ENCODE measurements around the gene SERTAD2. TPM values are rescaled to one million over a fixed set of nuclear protein-coding genes. Genes with fewer than 3 reads are reported as not detected.

The SERTAD2 gene
- total RNA-seq, 2 experiments from 2014 or later = 11.3 to 11.4 TPM

DNA sequence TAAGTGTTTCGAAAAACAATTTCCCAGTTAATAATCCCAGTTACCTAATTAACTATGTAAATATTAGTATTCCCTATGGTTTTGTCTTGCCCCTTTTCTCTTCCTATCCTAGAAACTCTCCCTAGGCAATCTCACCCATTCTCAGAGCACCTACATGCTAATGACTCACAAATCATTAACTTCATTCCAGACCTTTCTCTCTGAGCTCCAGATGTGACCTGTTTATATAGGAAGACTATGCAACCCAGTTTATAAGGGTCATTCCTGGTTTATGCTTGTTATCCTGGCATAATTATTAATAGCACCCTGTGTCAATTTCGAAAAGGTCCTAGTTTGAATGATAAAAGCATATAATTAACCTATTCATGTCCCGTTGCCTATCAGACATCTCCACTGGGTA lies 14.8 kb upstream of the SERTAD2 start:
- H3K4me1 Mint-ChIP-seq (ENCODE audit: low read depth) = peaks cover 31% of the 10 kb centered on the region
- H3K36me3 Mint-ChIP-seq = no peaks in the 10 kb centered on the region
- H3K9me3 Mint-ChIP-seq = no peaks in the 10 kb centered on the region
- POLR2A ChIA-PET = no interaction called here
- no peak overlapping the region for H3K27ac Mint-ChIP-seq
- no peak overlapping the region for H3K4me3 Mint-ChIP-seq
- intact Hi-C loops (cut with micrococcal nuclease) = no loop called here
- CTCF ChIA-PET = interaction anchor here (2.5 kb wide), 1 partner anchor 14 kb away, joined by 10 read pairs; the partner anchor contains the start of gene SERTAD2
- no peak for DNase-seq
- no peaks in the 10 kb centered on the region for H3K27me3 Mint-ChIP-seq

DNA sequence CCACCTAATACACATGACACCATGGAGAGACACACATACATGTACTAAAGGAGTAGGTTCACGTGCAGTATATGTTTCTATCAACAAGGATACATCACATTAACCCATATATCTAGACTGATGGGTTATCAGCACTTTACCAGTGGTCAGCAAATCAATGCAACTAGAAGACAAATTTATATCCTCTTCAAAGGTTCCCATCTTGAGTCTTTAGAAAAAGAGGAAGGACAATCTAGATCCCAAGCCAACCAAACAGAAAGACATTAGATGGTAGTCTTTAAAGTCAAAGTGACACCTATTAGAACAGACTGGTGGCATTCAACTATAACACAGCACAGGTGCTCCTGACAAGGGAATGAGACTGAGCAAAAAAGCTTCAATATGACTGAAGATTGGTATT lies 13.8 kb upstream of the SERTAD2 start:
- ChIA-PET CTCF (interaction anchor here (1.2 to 2.5 kb wide), 2 partner anchors 13 to 83 kb away, joined by 3 to 10 read pairs; partner anchors contain the start of gene SERTAD2), POLR2A (no interaction called here)
- no peak for DNase-seq
- H3K4me1 Mint-ChIP-seq (ENCODE audit: low read depth) = peaks cover 33% of the 10 kb centered on the region
- no peaks in the 10 kb centered on the region for H3K36me3 Mint-ChIP-seq
- no peaks in the 10 kb centered on the region for H3K27me3 Mint-ChIP-seq
- H3K27ac Mint-ChIP-seq = peak overlapping the region; percentile 10
- intact Hi-C loops (cut with micrococcal nuclease) = no loop called here
- no peaks in the 10 kb centered on the region for H3K9me3 Mint-ChIP-seq
- no peak overlapping the region for H3K4me3 Mint-ChIP-seq

DNA sequence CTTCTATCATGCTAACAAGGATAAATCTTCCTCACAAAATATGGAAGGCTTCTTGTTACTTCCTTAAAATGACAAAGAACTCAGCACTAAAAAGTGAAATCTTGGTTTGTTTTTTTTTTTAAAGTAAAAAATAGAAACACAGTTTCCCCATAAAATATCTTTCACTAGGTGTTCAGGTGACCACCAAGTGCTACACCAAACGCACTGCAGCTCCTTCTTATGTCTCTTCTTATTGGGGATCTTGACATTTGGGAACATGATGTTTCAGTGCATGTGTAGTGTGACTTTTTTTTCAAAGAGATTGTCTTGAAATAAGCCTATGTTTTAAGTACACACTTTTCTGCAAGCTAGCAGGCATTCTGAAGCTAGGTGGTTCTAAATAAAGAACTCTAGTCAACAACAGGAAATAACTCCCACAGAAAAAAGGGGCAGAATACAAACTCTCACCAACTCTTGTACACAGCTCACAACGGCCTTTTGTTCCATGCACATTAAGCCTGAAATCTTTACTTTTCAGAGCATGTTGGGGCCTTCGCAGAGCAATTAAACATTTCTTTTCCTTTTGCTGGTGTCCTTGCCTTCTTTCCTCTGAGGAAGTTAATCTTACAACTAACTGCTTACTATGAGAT lies 13.2 kb upstream of the SERTAD2 start:
- H3K9me3 Mint-ChIP-seq = no peaks in the 10 kb centered on the region
- H3K27me3 Mint-ChIP-seq = no peaks in the 10 kb centered on the region
- H3K4me3 Mint-ChIP-seq = no peak overlapping the region
- intact Hi-C loops (cut with micrococcal nuclease) = no loop called here
- peak overlapping the region; percentile 10 for H3K27ac Mint-ChIP-seq
- CTCF ChIA-PET = interaction anchor here (1.2 to 2.5 kb wide), 2 partner anchors 12 to 84 kb away, joined by 3 to 10 read pairs; partner anchors contain the start of gene SERTAD2
- peaks cover 33% of the 10 kb centered on the region for H3K4me1 Mint-ChIP-seq (ENCODE audit: low read depth)
- H3K36me3 Mint-ChIP-seq = no peaks in the 10 kb centered on the region
- no peak for DNase-seq
- POLR2A ChIA-PET = no interaction called here

DNA sequence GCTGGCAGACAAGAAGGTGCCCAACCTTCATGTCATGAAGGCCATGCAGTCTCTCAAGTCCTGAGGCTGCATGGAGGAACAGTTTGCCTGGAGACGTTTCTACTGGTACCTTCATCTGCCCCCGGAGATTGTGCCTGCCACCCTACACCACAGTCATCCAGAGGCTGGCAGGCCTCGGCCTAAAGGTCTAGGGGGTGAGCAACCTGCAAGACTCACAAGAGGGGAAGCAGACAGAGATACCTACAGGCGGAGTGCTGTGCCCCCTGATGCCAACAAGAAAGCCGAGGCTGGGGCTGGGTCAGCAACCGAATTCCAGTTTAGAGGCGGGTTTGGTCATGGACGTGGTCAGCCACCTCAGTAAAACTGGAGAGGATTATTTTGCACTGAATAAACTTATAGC lies 12.0 kb upstream of the SERTAD2 start:
- Mint-ChIP-seq H3K9me3 (no peaks in the 10 kb centered on the region), H3K27me3 (no peaks in the 10 kb centered on the region), H3K4me3 (no peak overlapping the region), H3K4me1 (ENCODE audit: low read depth) (peaks cover 37% of the 10 kb centered on the region), H3K36me3 (no peaks in the 10 kb centered on the region), H3K27ac (no peak overlapping the region)
- ChIA-PET CTCF (no interaction called here), POLR2A (no interaction called here)
- DNase-seq = no peak
- intact Hi-C loops (cut with micrococcal nuclease) = no loop called here

DNA sequence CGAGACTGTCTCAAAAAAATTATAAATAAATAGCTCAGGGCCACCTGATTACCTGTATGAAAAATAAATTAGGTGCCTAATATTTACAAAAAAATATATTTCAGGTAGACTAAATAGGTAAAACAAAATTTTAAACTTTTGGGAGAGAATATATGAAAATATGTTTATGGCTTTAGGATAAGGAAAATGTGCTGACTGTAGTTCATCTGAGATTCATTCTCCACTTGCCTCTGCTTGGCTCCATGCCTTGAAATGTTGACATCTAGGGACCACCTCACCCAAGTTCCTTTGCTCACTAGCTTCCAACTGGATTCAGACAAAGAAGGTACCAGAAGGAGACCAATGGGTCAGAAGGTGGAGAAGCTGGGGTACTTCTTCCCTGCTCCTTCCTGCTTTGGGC lies 9.7 kb upstream of the SERTAD2 start:
- Mint-ChIP-seq H3K4me3 (no peak overlapping the region), H3K27ac (no peak overlapping the region), H3K4me1 (ENCODE audit: low read depth) (peaks cover 44% of the 10 kb centered on the region), H3K27me3 (no peaks in the 10 kb centered on the region), H3K9me3 (no peaks in the 10 kb centered on the region), H3K36me3 (no peaks in the 10 kb centered on the region)
- ChIA-PET CTCF (interaction anchor here (0.7 to 1.8 kb wide), 5 partner anchors 9 to 204 kb away, joined by 3 to 7 read pairs (median 4); partner anchors contain the start of gene SERTAD2), POLR2A (interaction anchor here (0.6 to 3.4 kb wide), 3 partner anchors 8 to 88 kb away, joined by 3 to 19 read pairs (median 4); partner anchors contain the start of gene SERTAD2)
- no peak for DNase-seq
- intact Hi-C loops (cut with micrococcal nuclease) = no loop called here

DNA sequence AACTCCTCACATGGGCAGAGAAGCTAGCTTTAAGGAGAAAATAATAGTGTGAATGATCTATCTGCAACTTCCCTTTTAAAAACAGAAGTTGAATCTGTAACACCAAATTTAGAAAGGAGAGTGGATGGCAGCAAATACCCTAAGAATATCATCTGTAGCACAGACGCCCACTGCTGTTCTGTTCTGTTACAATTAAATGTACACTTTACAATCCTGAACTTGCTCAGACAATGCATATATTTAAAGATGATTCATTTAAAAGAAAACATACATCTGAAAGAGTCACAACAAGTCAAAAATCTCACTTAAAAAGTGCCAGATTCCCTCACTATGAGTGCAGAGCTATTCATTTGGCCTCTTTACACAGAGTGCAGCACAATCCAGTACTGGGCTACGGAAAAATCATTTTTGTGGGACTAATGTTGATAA lies 8.0 kb upstream of the SERTAD2 start:
- intact Hi-C loops (cut with micrococcal nuclease) = no loop called here
- Mint-ChIP-seq H3K36me3 (no peaks in the 10 kb centered on the region), H3K4me1 (ENCODE audit: low read depth) (peaks cover 30% of the 10 kb centered on the region), H3K27ac (no peak overlapping the region), H3K4me3 (no peak overlapping the region), H3K27me3 (no peaks in the 10 kb centered on the region), H3K9me3 (no peaks in the 10 kb centered on the region)
- POLR2A ChIA-PET = interaction anchor here (3.4 kb wide), 1 partner anchor 8 kb away, joined by 19 read pairs; the partner anchor contains the start of gene SERTAD2
- no peak for DNase-seq
- CTCF ChIA-PET = interaction anchor here (0.7 to 2.1 kb wide), 3 partner anchors 10 to 795 kb away, joined by 3 to 6 read pairs (median 5); no protein-coding TSS in a partner anchor

DNA sequence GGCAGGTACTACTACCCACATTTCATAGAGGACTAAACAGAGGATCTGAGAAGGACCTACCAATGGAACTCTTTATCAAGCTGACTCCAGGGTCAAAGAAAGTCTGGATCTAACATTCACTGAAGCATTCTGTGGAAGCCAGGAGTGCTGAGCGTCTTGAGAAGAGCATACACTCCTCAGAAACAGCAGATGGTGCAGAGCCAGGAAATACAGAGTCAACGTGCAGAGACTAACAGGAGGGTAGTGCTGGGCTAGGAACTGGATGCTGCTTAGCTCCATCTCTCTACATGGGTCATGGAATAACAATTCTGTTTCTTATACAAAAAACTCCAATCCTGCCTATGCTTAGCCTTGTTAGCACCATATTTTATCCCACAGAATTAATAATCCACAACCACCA lies 5.5 kb upstream of the SERTAD2 start:
- no peaks in the 10 kb centered on the region for H3K9me3 Mint-ChIP-seq
- H3K27me3 Mint-ChIP-seq = no peaks in the 10 kb centered on the region
- H3K27ac Mint-ChIP-seq = no peak overlapping the region
- intact Hi-C loops (cut with micrococcal nuclease) = no loop called here
- peaks cover 35% of the 10 kb centered on the region for H3K4me1 Mint-ChIP-seq (ENCODE audit: low read depth)
- DNase-seq = no peak
- H3K36me3 Mint-ChIP-seq = no peaks in the 10 kb centered on the region
- CTCF ChIA-PET = interaction anchor here (0.6 kb wide), 1 partner anchor 14 kb away, joined by 3 read pairs; no protein-coding TSS in a partner anchor
- POLR2A ChIA-PET = no interaction called here
- H3K4me3 Mint-ChIP-seq = no peak overlapping the region

DNA sequence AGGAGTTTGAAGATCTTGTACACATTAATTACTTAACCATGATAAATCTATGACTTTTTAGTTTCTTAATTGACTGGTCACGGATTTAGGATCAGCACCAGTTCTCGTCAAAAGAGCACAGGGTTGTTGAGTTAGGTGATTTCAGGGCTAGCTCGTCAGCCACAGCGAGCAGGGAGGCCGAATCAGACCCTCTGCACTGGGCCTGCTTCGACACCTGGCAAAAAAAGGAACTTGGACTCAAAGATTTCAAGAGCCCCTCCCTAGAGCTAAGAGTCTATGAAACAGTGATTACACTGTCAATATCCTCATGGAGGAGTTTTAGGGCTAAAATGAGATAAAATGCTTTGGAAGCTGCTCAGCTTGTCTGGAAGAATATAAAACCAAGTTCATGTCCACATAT lies 4.6 kb upstream of the SERTAD2 start:
- H3K27ac Mint-ChIP-seq = no peak overlapping the region

DNA sequence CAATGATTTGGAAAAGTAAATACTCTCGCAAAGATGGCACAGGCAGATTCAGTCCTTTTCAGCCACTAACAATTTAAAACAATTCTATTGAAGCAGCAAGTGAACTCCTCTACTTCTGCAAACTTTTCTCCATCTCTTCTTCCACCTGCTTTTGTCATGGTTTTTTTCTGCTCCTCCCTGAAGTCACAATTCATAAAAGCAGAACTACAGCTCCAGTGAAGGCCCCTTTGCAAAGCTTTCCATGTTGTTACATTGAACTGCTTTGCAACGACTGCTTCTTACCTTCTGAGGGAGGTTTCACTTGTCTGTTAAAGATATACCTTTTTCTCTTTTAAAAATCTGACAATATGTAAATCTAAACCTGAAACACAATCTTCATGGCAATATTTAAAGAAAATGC lies 3.7 kb upstream of the SERTAD2 start:
- Mint-ChIP-seq H3K4me1 (ENCODE audit: low read depth) (peaks cover 33% of the 10 kb centered on the region), H3K9me3 (no peaks in the 10 kb centered on the region), H3K27ac (no peak overlapping the region), H3K36me3 (peaks cover 1% of the 10 kb centered on the region), H3K27me3 (no peaks in the 10 kb centered on the region), H3K4me3 (no peak overlapping the region)
- ChIA-PET CTCF (interaction anchor here (1.2 to 1.4 kb wide), 2 partner anchors 8 to 11 kb away, joined by 3 read pairs; no protein-coding TSS in a partner anchor), POLR2A (no interaction called here)
- intact Hi-C loops (cut with micrococcal nuclease) = no loop called here
- no peak for DNase-seq

More for the DNA sequence above, 4.6 kb upstream of the SERTAD2 start:
- Mint-ChIP-seq H3K27me3 (no peaks in the 10 kb centered on the region), H3K9me3 (no peaks in the 10 kb centered on the region), H3K4me1 (ENCODE audit: low read depth) (peaks cover 28% of the 10 kb centered on the region), H3K36me3 (no peaks in the 10 kb centered on the region), H3K4me3 (no peak overlapping the region)
- POLR2A ChIA-PET = no interaction called here
- CTCF ChIA-PET = interaction anchor here (1.2 to 1.4 kb wide), 3 partner anchors 9 to 174 kb away, joined by 3 to 4 read pairs (median 3); no protein-coding TSS in a partner anchor
- no peak for DNase-seq
- intact Hi-C loops (cut with micrococcal nuclease) = no loop called here

DNA sequence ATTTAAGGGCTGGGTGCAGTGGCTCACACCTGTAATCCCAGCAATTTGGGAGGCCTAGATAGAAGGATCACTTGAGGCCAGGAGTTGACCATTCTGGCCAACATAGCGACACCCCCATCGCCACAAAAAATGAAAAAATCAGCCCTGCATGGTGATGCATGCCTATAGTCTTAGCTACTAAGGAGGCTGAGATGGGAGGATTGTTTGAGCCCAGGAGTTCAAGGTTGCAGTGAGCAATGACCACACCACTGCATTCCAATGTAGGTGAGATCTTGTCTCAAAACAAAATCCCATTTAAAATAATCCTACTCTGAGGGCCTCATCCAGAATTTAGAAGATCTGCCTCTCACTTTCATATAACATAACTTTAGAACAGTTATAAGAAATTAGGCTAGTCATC lies 2.7 kb upstream of the SERTAD2 start:
- Mint-ChIP-seq H3K27ac (no peak overlapping the region), H3K4me1 (ENCODE audit: low read depth) (peaks cover 39% of the 10 kb centered on the region), H3K4me3 (no peak overlapping the region), H3K36me3 (peaks cover 1% of the 10 kb centered on the region), H3K9me3 (no peaks in the 10 kb centered on the region), H3K27me3 (no peaks in the 10 kb centered on the region)
- POLR2A ChIA-PET = interaction anchor here (0.6 to 3.9 kb wide), 4 partner anchors 7 to 94 kb away, joined by 3 to 42 read pairs (median 4); no protein-coding TSS in a partner anchor
- CTCF ChIA-PET = interaction anchor here (1.2 to 11.1 kb wide), 7 partner anchors 10 to 176 kb away, joined by 4 to 131 read pairs (median 18); partner anchors contain the start of gene AFTPH
- intact Hi-C loops (cut with micrococcal nuclease) = no loop called here
- DNase-seq = no peak

DNA sequence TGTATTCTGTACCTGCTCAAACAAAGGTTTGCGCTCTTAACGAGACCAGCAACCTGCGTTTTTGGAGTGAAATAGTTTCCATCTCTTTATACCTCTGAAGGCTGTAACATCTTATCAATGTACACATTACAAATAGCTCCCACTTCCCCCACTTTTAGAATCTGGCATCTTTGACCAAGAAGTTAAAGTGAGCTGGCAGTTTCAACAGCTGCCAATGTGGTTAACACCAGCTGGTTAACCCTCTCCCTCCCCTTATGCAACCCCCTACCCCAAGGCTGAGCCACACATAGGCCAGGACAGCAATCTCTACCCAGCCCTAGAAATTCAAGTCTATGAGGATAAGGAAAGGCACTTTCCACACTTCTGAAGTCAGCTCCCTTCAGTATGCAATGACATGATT lies 2.2 kb upstream of the SERTAD2 start:
- DNase-seq = peak; percentile 31
- H3K9me3 Mint-ChIP-seq = no peaks in the 10 kb centered on the region
- ChIA-PET CTCF (interaction anchor here (1.0 to 11.1 kb wide), 13 partner anchors 8 to 212 kb away, joined by 3 to 131 read pairs (median 12); partner anchors contain the start of gene AFTPH), POLR2A (interaction anchor here (0.6 to 3.9 kb wide), 6 partner anchors 8 to 95 kb away, joined by 3 to 42 read pairs (median 4); no protein-coding TSS in a partner anchor)
- intact Hi-C loops (cut with micrococcal nuclease) = loop anchor here (1.0 to 2.0 kb wide), 3 partner anchors 20 to 49 kb away; no protein-coding TSS in a partner anchor
- H3K27me3 Mint-ChIP-seq = no peaks in the 10 kb centered on the region
- H3K36me3 Mint-ChIP-seq = peaks cover 1% of the 10 kb centered on the region
- no peak overlapping the region for H3K27ac Mint-ChIP-seq
- no peak overlapping the region for H3K4me3 Mint-ChIP-seq
- H3K4me1 Mint-ChIP-seq (ENCODE audit: low read depth) = peaks cover 41% of the 10 kb centered on the region

DNA sequence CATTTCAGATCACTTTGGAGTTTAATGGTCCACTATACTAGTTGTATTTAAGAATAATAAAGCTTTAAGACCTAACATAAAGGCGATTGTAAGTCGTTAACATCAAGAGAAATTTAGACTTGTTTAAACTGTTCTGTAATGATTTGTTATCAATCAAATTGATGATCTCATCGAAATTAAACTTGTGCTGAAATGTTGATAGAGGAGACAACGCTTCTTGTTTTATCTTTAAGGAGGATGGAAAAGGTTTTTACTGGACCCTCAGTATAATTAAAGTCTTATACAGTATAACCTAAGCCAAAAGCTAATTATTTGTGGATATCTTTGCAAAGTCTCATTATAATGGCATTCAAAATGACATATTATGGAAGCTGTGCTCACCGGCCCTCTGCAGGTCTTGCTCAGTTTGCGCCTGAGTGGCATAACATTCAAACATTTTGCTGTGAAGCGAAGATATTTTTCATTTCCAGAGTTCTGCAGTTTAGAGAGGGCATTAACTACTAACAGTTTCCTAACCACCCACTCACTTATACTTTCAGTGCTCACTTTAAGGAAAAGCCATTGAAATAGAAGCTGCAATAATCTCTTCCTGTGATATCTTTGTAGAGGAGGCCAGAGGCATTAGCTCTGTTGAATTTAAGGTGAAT lies 1.4 kb upstream of the SERTAD2 start:
- H3K36me3 Mint-ChIP-seq = peaks cover 1% of the 10 kb centered on the region
- peak; percentile 60 for DNase-seq
- POLR2A ChIA-PET = interaction anchor here (0.6 to 4.1 kb wide), 9 partner anchors 8 to 131 kb away, joined by 3 to 42 read pairs (median 3); partner anchors contain the start of gene AFTPH
- CTCF ChIA-PET = interaction anchor here (0.7 to 11.1 kb wide), 17 partner anchors 9 to 212 kb away, joined by 3 to 131 read pairs (median 10); partner anchors contain the start of gene AFTPH
- H3K27ac Mint-ChIP-seq = peak overlapping the region; percentile 31
- peaks cover 46% of the 10 kb centered on the region for H3K4me1 Mint-ChIP-seq (ENCODE audit: low read depth)
- H3K27me3 Mint-ChIP-seq = no peaks in the 10 kb centered on the region
- intact Hi-C loops (cut with micrococcal nuclease) = loop anchor here (1.0 to 2.0 kb wide), 3 partner anchors 21 to 48 kb away; no protein-coding TSS in a partner anchor
- H3K4me3 Mint-ChIP-seq = peak overlapping the region; percentile 74
- H3K9me3 Mint-ChIP-seq = no peaks in the 10 kb centered on the region
